OCI-LY3 (cell line): Measurements from ENCODE around the gene NPTX1.

Experiments
- CTCF ChIP-seq: fragments of 200-600, 300-600 bp; sonication (generic); IDR thresholded peaks from 2 replicates; pipeline ENCODE4 v1.5.1; 2014; ENCODE audit warnings: antibody characterized with exemption, low read length, low read depth
- EZH2phosphoT487 ChIP-seq: fragments of 200-600 bp; shearing (Covaris generic); IDR thresholded peaks from 2 replicates; pipeline ENCODE4 v1.6.1; 2018; ENCODE audit warnings: antibody characterized with exemption, mixed run types, low read depth

- TF ChIP-seq CTCF (no peak), EZH2phosphoT487 (no peak)
These were observed 10.3 kb upstream of the NPTX1 start for GRCh38 chr17:80486692-80487091.
